HepG2 (cell line): ENCODE results near the gene UNC5B. TPM values are rescaled to one million over a fixed set of nuclear protein-coding genes. Genes with fewer than 3 reads are reported as not detected.

Experiments
- ATAC-seq: fragments of 200-7000 bp; cut with Tn5 transposase; 3 replicates; pipeline ENCODE4 v1.9.1; 2020; ENCODE audit warnings: mild to moderate bottlenecking, moderate library complexity
- BruUV-seq: library from RNA; stranded (reverse); fragments of 400-500 nt; replicated peaks from 2 replicates; lab custom pipeline; 2021; lab: Mats Ljungman, UMichigan
- CTCF ChIA-PET: fragments of 300-600 bp; formaldehyde crosslinking; extraction: SDS; loops from one replicate; lab custom pipeline; 2021; ENCODE audit warnings: low total read pairs, inconsistent platforms, low intra/inter-chr PET ratio; lab: Yijun Ruan, JAX
- POLR2A ChIA-PET: fragments of 350-600 bp; sonication (Branson Sonifier 250); formaldehyde crosslinking; loops from one replicate; lab custom pipeline; 2020; ENCODE audit warnings: antibody characterized with exemption, inconsistent platforms; lab: Yijun Ruan, JAX
- DNase-seq: peaks from one replicate; pipeline ENCODE4 v3.0.0-alpha.2; 2015; ENCODE audit warnings: low spot score
- FAIRE-seq: peaks from 3 replicates; lab custom pipeline; 2011; peaks lifted over from hg19 to GRCh38; lab: Jason Lieb, UNC
- H2AFZ ChIP-seq: one replicate; pipeline ENCODE4 v1.6.1; 2011; ENCODE audit warnings: low read length, inconsistent platforms
- H3K27ac ChIP-seq: fragments of 300-600 bp; 3 replicates; pipeline ENCODE4 v1.8.0; 2011; ENCODE audit warnings: mixed run types, mild to moderate bottlenecking, mixed read lengths, low read length, inconsistent platforms; ENCODE audit not compliant: insufficient read depth; ENCODE audit errors: extremely low read length
- H3K27me3 ChIP-seq, 2 experiments: fragments of 200-600 bp in 1 of 2; 2 replicates in 1 of 2; 3 replicates in 1 of 2; pipeline versions ENCODE4 v1.6.0 to v1.8.0; 2011; ENCODE audit warnings: low read length in 2 of 2, mild to moderate bottlenecking in 2 of 2, moderate library complexity in 2 of 2, inconsistent platforms in 1 of 2; ENCODE audit not compliant: insufficient read depth in 2 of 2, control insufficient read depth in 1 of 2
- H3K36me3 ChIP-seq, 2 experiments: fragments of 200-600 bp in 1 of 2; replicated peaks in 1 of 2; 2 replicates in 1 of 2; 3 replicates in 1 of 2; pipeline versions ENCODE4 v1.5.1 to v1.8.0; 2011; ENCODE audit warnings: low read length in 2 of 2, inconsistent platforms in 1 of 2; ENCODE audit not compliant: insufficient read depth in 2 of 2, control insufficient read depth in 1 of 2
- H3K4me1 ChIP-seq: 2 replicates; pipeline ENCODE4 v1.5.1; 2012; ENCODE audit warnings: low read length, inconsistent platforms; ENCODE audit not compliant: insufficient read depth
- H3K4me2 ChIP-seq: 2 replicates; pipeline ENCODE4 v1.6.0; 2011; ENCODE audit warnings: low read depth, low read length, inconsistent platforms
- H3K4me3 ChIP-seq, 3 experiments: fragments of 200-600 bp in 1 of 3; sonication (generic), shearing (Covaris generic) in 1 of 3; replicated peaks in 1 of 3; 2 replicates each; pipeline ENCODE4 v1.5.1; 2011 to 2016; ENCODE audit warnings: low read length in 3 of 3, inconsistent platforms in 2 of 3, low read depth in 2 of 3, mild to moderate bottlenecking in 2 of 3, control low read depth in 1 of 3, mixed read lengths in 1 of 3; ENCODE audit not compliant: insufficient read depth in 1 of 3
- H3K79me2 ChIP-seq: one replicate; pipeline ENCODE4 v1.6.1; 2011; ENCODE audit warnings: low read length, inconsistent platforms; ENCODE audit not compliant: insufficient read depth
- H3K9ac ChIP-seq: 2 replicates; pipeline ENCODE4 v1.6.0; 2011; ENCODE audit warnings: mild to moderate bottlenecking, low read depth, low read length, inconsistent platforms; ENCODE audit not compliant: insufficient read depth
- H3K9me3 ChIP-seq: 2 replicates; pipeline ENCODE4 v1.5.1; 2012; ENCODE audit warnings: mild to moderate bottlenecking, low read length
- H4K20me1 ChIP-seq: 2 replicates; pipeline ENCODE4 v1.6.0; 2011; ENCODE audit warnings: inconsistent platforms, mild to moderate bottlenecking, low read length, moderate library complexity; ENCODE audit not compliant: insufficient read depth
- BRF2 ChIP-seq: sonication (generic); formaldehyde crosslinking; IDR thresholded peaks from 2 replicates; pipeline ENCODE4 v1.8.1; 2022; ENCODE audit warnings: mild to moderate bottlenecking, missing genetic modification reagents
- CENPX ChIP-seq: sonication (generic); formaldehyde crosslinking; IDR thresholded peaks from 2 replicates; pipeline ENCODE4 v1.9.0; 2021; ENCODE audit warnings: mild to moderate bottlenecking, missing genetic modification reagents, moderate library complexity
- FOSL1 ChIP-seq: sonication (generic); formaldehyde crosslinking; IDR thresholded peaks from 2 replicates; pipeline ENCODE4 v1.9.0; 2021; ENCODE audit warnings: missing genetic modification reagents, borderline replicate concordance
- FOSL2 ChIP-seq: sonication (generic); formaldehyde crosslinking; IDR thresholded peaks from 2 replicates; pipeline ENCODE4 v1.4.0; 2020; ENCODE audit warnings: missing genetic modification reagents
- HNF4A ChIP-seq: sonication (generic); formaldehyde crosslinking; IDR thresholded peaks from 2 replicates; pipeline ENCODE4 v1.4.0; 2020; ENCODE audit warnings: missing genetic modification reagents
- NCOR1 ChIP-seq: fragments of 200-600 bp; sonication (generic); IDR thresholded peaks from 2 replicates; pipeline ENCODE4 v1.7.0; 2017; ENCODE audit warnings: antibody characterized with exemption, low read length, borderline replicate concordance
- ZBTB2 ChIP-seq: sonication (generic); formaldehyde crosslinking; IDR thresholded peaks from 2 replicates; pipeline ENCODE4 v1.8.0; 2022; ENCODE audit warnings: low read depth, missing genetic modification reagents
- ZBTB43 ChIP-seq: sonication (generic); formaldehyde crosslinking; conservative IDR thresholded peaks from 2 replicates; pipeline ENCODE4 v1.4.0; 2020; ENCODE audit warnings: missing genetic modification reagents
- ZFX ChIP-seq: sonication (generic); formaldehyde crosslinking; IDR thresholded peaks from 2 replicates; pipeline ENCODE4 v1.4.0; 2020; ENCODE audit warnings: mild to moderate bottlenecking, low read depth, missing genetic modification reagents, moderate library complexity
- ZNF407 ChIP-seq: sonication (generic); formaldehyde crosslinking; IDR thresholded peaks from one replicate; pipeline ENCODE4 v1.5.1; 2020; ENCODE audit warnings: mild to moderate bottlenecking, missing genetic modification reagents; ENCODE audit errors: not compliant biosample characterization
- WGBS: methylation state at CpG from one replicate; pipeline ENCODE4 v1.1.6; 2017; ENCODE audit warnings: low lambda C conversion rate; 5-methylcytosine and 5-hydroxymethylcytosine counted together
- in situ Hi-C: cut with HindIII; loops from 2 replicates; pipeline ENCODE4 v1.10.0; 2017; ENCODE audit warnings: low pct_unique_long_range_greater_than_20kb; ENCODE audit not compliant: extremely low pct_ligation_motif_present
- intact Hi-C: fragments of 100-400 bp; cut with micrococcal nuclease; formaldehyde crosslinking; loops from one replicate; pipeline ENCODE4 v1.10.0; 2022; ENCODE audit not compliant: unreplicated experiment
- polyA plus RNA-seq, 8 experiments: library from polyadenylated mRNA; depleted of rRNA in 3 of 8; stranded (reverse) in 7 of 8; unstranded in 1 of 8; fragments of >200 nt; fragmentation: Illumina TruSeq in 4 of 8; extraction: Trizol in 4 of 8; gene quantifications; 2 replicates each; pipeline versions ENCODE4 v1.2.1 to v1.2.3, GENCODE V29; 2011 to 2016; ENCODE audit warnings: low read depth in 4 of 8, missing spikeins in 1 of 8, mixed read lengths in 1 of 8; ENCODE audit not compliant: insufficient read depth in 1 of 8
- total RNA-seq, 5 experiments: library from RNA; depleted of rRNA; stranded (reverse); fragments of >200 nt; fragmentation: Illumina TruSeq; extraction: Trizol; gene quantifications; 2 replicates each; pipeline ENCODE4 v1.2.3, GENCODE V29; 2016; ENCODE audit warnings: low read depth in 1 of 5

Gene UNC5B
- total and polyA plus RNA-seq, 2 of the 13 experiments (the other 11 are each of a cell fraction or from before 2014, with no cell fraction given), result 0.07 TPM

- no peak for TF ChIP-seq ZBTB43
- TF ChIP-seq FOSL1 (CRISPR knock-in tag), result no peak
Observed at GRCh38 chr10:71197955-71198354, 14.4 kb upstream of the UNC5B start (continued).

GRCh38 chr10:71201849-71202248, 10.5 kb upstream of the UNC5B start:
- Histone ChIP-seq H3K27me3 (peaks cover 2 to 11% of the 10 kb centered on the region in 2 experiments; a peak in 2 of 5 replicates), H3K4me1 (no peaks in the 10 kb centered on the region), H3K4me3 (no peak overlapping the region), H2AFZ (no peak overlapping the region), H3K9ac (no peak overlapping the region), H4K20me1 (no peaks in the 10 kb centered on the region), H3K36me3 (no peaks in the 10 kb centered on the region), H3K9me3 (no peaks in the 10 kb centered on the region), H3K27ac (no peak overlapping the region), H3K4me2 (no peak overlapping the region), H3K79me2 (no peaks in the 10 kb centered on the region)
- ChIA-PET POLR2A (no interaction called here), CTCF (no interaction called here)
- intact Hi-C loops, result no loop called here
- WGBS, result 6% methylated on average over 1 of the region's 1 CpG
- no peak for DNase-seq
- in situ Hi-C loops, result no loop called here
- no peak for ATAC-seq
- no peak for FAIRE-seq
- no TSS peak for BruUV-seq
- TF ChIP-seq FOSL2 (CRISPR knock-in tag), result no peak
- no peak for TF ChIP-seq ZNF407 (CRISPR knock-in tag)
- TF ChIP-seq HNF4A, result no peak
- no peak for TF ChIP-seq ZFX (CRISPR knock-in tag)
- no peak for TF ChIP-seq ZBTB2 (CRISPR knock-in tag)
- TF ChIP-seq BRF2, result no peak
- TF ChIP-seq CENPX (CRISPR knock-in tag), result no peak
- no peak for TF ChIP-seq NCOR1
